Endothelial cell of umbilical vein (primary cell): ENCODE measurements around the gene GMEB2. TPM values are rescaled to one million over a fixed set of nuclear protein-coding genes. Genes with fewer than 3 reads are reported as not detected.
A peak's percentile ranks its signal among the peaks of the same experiment; 100 is the strongest.

Experiments
- BruUV-seq: library from RNA; stranded (reverse); fragments of 400-500 nt; replicated peaks from 2 replicates; lab custom pipeline; 2021; lab: Mats Ljungman, UMichigan
- CTCF ChIA-PET: fragments of 300-600, 350-600 bp; sonication (Branson Sonifier 250); formaldehyde crosslinking; loops from one replicate; lab custom pipeline; 2021; ENCODE audit warnings: antibody characterized with exemption, inconsistent platforms; lab: Charles Lee
- POLR2A ChIA-PET: fragments of 300-600, 350-600 bp; sonication (Branson Sonifier 250); formaldehyde crosslinking; loops from one replicate; lab custom pipeline; 2021; ENCODE audit warnings: antibody characterized with exemption, inconsistent platforms; lab: Charles Lee
- DNase-seq: peaks from one replicate; pipeline ENCODE4 v3.0.0-alpha.2; 2011; ENCODE audit warnings: low read depth, low spot score
- FAIRE-seq: peaks from 2 replicates; lab custom pipeline; 2011; peaks lifted over from hg19 to GRCh38; lab: Jason Lieb, UNC
- H2AFZ ChIP-seq: 2 replicates; pipeline ENCODE4 v1.6.0; 2012; ENCODE audit warnings: low read depth, low read length, control low read depth, inconsistent platforms
- H3K27ac ChIP-seq: 2 replicates; pipeline ENCODE4 v1.5.1; 2011; ENCODE audit warnings: low read depth, mild to moderate bottlenecking, control low read depth, low read length, moderate library complexity; ENCODE audit not compliant: insufficient read depth
- H3K27me3 ChIP-seq, 2 experiments: 2 replicates each; pipeline versions ENCODE4 v1.6.0 to v1.6.1; 2011; ENCODE audit warnings: low read length in 2 of 2, mixed read lengths in 1 of 2; ENCODE audit not compliant: control insufficient read depth in 2 of 2, insufficient read depth in 2 of 2
- H3K36me3 ChIP-seq, 2 experiments: 2 replicates in 1 of 2; 3 replicates in 1 of 2; pipeline ENCODE4 v1.5.1; 2011; ENCODE audit warnings: low read length in 2 of 2, mild to moderate bottlenecking in 1 of 2, moderate library complexity in 1 of 2; ENCODE audit not compliant: control insufficient read depth in 2 of 2, insufficient read depth in 2 of 2; ENCODE audit errors: extremely low read depth in 1 of 2
- H3K4me1 ChIP-seq: 3 replicates; pipeline ENCODE4 v1.5.1; 2011; ENCODE audit warnings: mild to moderate bottlenecking, low read length; ENCODE audit not compliant: control insufficient read depth, insufficient read depth; ENCODE audit errors: extremely low read depth
- H3K4me2 ChIP-seq: 2 replicates; pipeline ENCODE4 v1.6.1; 2011; ENCODE audit warnings: low read length, control low read depth, mixed read lengths; ENCODE audit not compliant: insufficient read depth
- H3K4me3 ChIP-seq, 3 experiments: fragments of 200-600 bp in 1 of 3; sonication (generic), shearing (Covaris generic) in 1 of 3; replicated peaks in 1 of 3; 2 replicates each; pipeline ENCODE4 v1.5.1; 2011 to 2016; ENCODE audit warnings: control low read depth in 3 of 3, low read length in 3 of 3, mild to moderate bottlenecking in 2 of 3, inconsistent platforms in 1 of 3, low read depth in 1 of 3, moderate library complexity in 1 of 3; ENCODE audit not compliant: insufficient read depth in 1 of 3
- H3K79me2 ChIP-seq: 2 replicates; pipeline ENCODE4 v1.6.0; 2012; ENCODE audit warnings: low read length, inconsistent platforms; ENCODE audit not compliant: control insufficient read depth, insufficient read depth
- H3K9ac ChIP-seq: replicated peaks from 2 replicates; pipeline ENCODE3; 2011; ENCODE audit warnings: low read length, control low read depth; ENCODE audit not compliant: insufficient read depth; ENCODE audit errors: extremely low read depth
- H3K9me1 ChIP-seq: replicated peaks from 3 replicates; pipeline ENCODE4 v1.6.0; 2011; ENCODE audit warnings: mild to moderate bottlenecking, low read length; ENCODE audit not compliant: control insufficient read depth, insufficient read depth; ENCODE audit errors: extremely low read depth
- H3K9me3 ChIP-seq: replicated peaks from 2 replicates; pipeline ENCODE4 v1.5.1; 2012; ENCODE audit warnings: low read length, inconsistent platforms; ENCODE audit not compliant: control insufficient read depth, insufficient read depth
- H4K20me1 ChIP-seq: replicated peaks from 2 replicates; pipeline ENCODE3; 2011; ENCODE audit warnings: mild to moderate bottlenecking, low read length; ENCODE audit not compliant: control insufficient read depth, insufficient read depth; ENCODE audit errors: extremely low read depth
- EZH2 ChIP-seq: IDR thresholded peaks from 2 replicates; pipeline ENCODE4 v1.6.1; 2012; ENCODE audit warnings: borderline replicate concordance, low read depth, mild to moderate bottlenecking, moderate library complexity, low read length, inconsistent platforms; ENCODE audit not compliant: severe bottlenecking
- GATA2 ChIP-seq: IDR thresholded peaks from 2 replicates; pipeline ENCODE4 v1.7.0; 2011; ENCODE audit warnings: low read depth, mild to moderate bottlenecking, moderate library complexity, mixed read lengths, low read length; ENCODE audit not compliant: insufficient read length, insufficient read depth
- JUN ChIP-seq: IDR thresholded peaks from 2 replicates; pipeline ENCODE4 v1.6.1; 2011; ENCODE audit warnings: borderline replicate concordance, low read depth; ENCODE audit not compliant: insufficient read length, insufficient read depth
- MAX ChIP-seq: IDR thresholded peaks from 2 replicates; pipeline ENCODE4 v1.6.1; 2011; ENCODE audit not compliant: insufficient read depth, insufficient read length
- MYC ChIP-seq: IDR thresholded peaks from one replicate; pipeline ENCODE4 v1.6.1; 2011; ENCODE audit warnings: mild to moderate bottlenecking, low read depth, low read length
- POLR2A ChIP-seq: IDR thresholded peaks from 2 replicates; pipeline ENCODE4 v1.6.1; 2012; ENCODE audit warnings: low read depth, mild to moderate bottlenecking, control low read depth, low read length
- POLR2AphosphoS5 ChIP-seq: IDR thresholded peaks from 2 replicates; pipeline ENCODE4 v1.6.1; 2012; ENCODE audit warnings: low read depth, mild to moderate bottlenecking, control low read depth, low read length, moderate library complexity; ENCODE audit not compliant: insufficient read depth
- dilution Hi-C: fragments of 300-500 bp; cut with MboI; formaldehyde crosslinking; loops from one replicate; pipeline ENCODE4 v1.15.0; 2019; ENCODE audit warnings: low sequenced_read_pairs; ENCODE audit not compliant: extremely low pct_ligation_motif_present
- intact Hi-C: fragments of 100-400 bp; cut with micrococcal nuclease; formaldehyde crosslinking; loops from one replicate; pipeline ENCODE4 v1.10.0; 2022
- polyA plus RNA-seq, 4 experiments: library from polyadenylated mRNA; depleted of rRNA in 3 of 4; stranded (reverse) in 3 of 4; unstranded in 1 of 4; fragments of >200 nt; gene quantifications; 2 replicates each; pipeline versions ENCODE4 v1.2.1 to v1.2.3, GENCODE V29; 2011 to 2012; ENCODE audit warnings: missing spikeins in 1 of 4
- total RNA-seq: library from RNA; stranded (reverse); gene quantifications from 2 replicates; pipeline ENCODE4 v1.2.3, GENCODE V29; 2021

GMEB2 gene
- total and polyA plus RNA-seq, 2 donors (not counting 3 experiments of a cell fraction or from before 2014, with no cell fraction given), result 12.7 to 14.1 TPM

GRCh38 chr20:63553251-63553932 lies 73.5 kb downstream of the GMEB2 start:
- Histone ChIP-seq H3K4me1 (no peaks in the 10 kb centered on the region), H4K20me1 (no peaks in the 10 kb centered on the region), H3K36me3 (no peaks in the 10 kb centered on the region), H3K4me3 (peak overlapping the region; percentile 56 to 91 (median 72)), H3K27me3 (no peaks in the 10 kb centered on the region), H3K9me1 (no peaks in the 10 kb centered on the region), H3K79me2 (no peaks in the 10 kb centered on the region), H2AFZ (peak overlapping the region; percentile 94), H3K27ac (no peak overlapping the region), H3K9ac (peak overlapping the region; percentile 35), H3K9me3 (no peaks in the 10 kb centered on the region), H3K4me2 (peak overlapping the region; percentile 86)
- intact Hi-C loops (loop anchor here (1.0 kb wide), 1 partner anchor 74 kb away; the partner anchor contains the start of gene GMEB2), dilution Hi-C loops (no loop called here)
- no TSS peak for BruUV-seq
- FAIRE-seq (peak; percentile 82), DNase-seq (peak; percentile 84)
- CTCF ChIA-PET, result interaction anchor here (1.0 to 1.1 kb wide), 2 partner anchors 15 to 21 kb away, joined by 4 to 5 read pairs; partner anchors contain the start of gene HELZ2
- TF ChIP-seq EZH2, result no peak
- TF ChIP-seq JUN, result no peak
- no peak for TF ChIP-seq GATA2
- peak; percentile 41 for TF ChIP-seq POLR2AphosphoS5
- peak; percentile 44 for TF ChIP-seq POLR2A
- POLR2A ChIA-PET, result interaction anchor here (0.7 kb wide), 1 partner anchor 32 kb away, joined by 3 read pairs; no protein-coding TSS in a partner anchor

DNA sequence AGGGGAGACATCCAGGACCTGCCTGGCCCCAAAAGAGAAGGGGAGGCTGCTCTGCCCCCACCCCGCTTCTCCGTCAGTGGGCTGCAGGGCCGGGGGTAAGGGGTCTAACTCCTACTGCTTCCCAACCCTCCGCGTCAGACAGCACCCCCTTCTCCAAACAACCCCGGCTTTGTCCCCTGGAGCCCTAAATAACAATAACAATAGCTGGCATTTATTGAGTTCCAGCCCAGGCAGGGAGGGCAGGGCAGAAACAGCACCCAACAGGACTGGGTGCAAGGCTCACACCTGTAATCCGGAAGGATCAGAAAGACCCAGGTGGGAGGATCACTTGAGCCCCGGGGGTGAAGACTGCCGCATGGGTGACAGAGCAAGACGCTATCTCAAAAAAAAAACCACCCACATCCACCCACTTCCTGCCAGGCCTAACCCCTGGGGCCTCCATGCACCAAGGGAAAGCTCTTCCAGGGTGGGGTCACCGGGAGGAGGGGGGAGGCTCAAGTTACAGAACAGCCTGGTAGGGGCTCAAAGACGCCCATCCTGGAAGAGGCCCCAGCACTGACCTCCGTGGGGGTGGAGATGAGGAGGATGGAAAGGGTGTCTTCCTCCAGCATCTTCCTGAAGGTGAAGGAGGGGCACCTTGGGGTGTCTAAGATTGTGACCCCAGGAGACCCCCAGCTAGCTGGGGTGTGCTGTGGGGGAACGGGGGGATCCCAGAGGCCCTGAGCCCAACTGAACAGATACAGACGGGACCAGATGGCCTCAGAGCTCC lies 74.2 kb downstream of the GMEB2 start:
- no peak overlapping the region for H2AFZ ChIP-seq
- H3K9me1 ChIP-seq, result no peaks in the 10 kb centered on the region
- H4K20me1 ChIP-seq, result no peaks in the 10 kb centered on the region
- H3K79me2 ChIP-seq, result no peaks in the 10 kb centered on the region
- H3K27me3 ChIP-seq, result no peaks in the 10 kb centered on the region
- H3K4me1 ChIP-seq, result no peaks in the 10 kb centered on the region
- no peak overlapping the region for H3K9ac ChIP-seq
- TF ChIP-seq POLR2AphosphoS5 (no peak), EZH2 (no peak), MYC (no peak), POLR2A (no peak), MAX (no peak)
- ChIA-PET CTCF (interaction anchor here (1.0 to 1.1 kb wide), 2 partner anchors 15 to 21 kb away, joined by 4 to 5 read pairs; partner anchors contain the start of gene HELZ2), POLR2A (interaction anchor here (0.7 kb wide), 1 partner anchor 31 kb away, joined by 3 read pairs; no protein-coding TSS in a partner anchor)
- BruUV-seq, result no TSS peak
- intact Hi-C loops (loop anchor here (1.0 kb wide), 1 partner anchor 75 kb away; the partner anchor contains the start of gene GMEB2), dilution Hi-C loops (no loop called here)
- no peak for FAIRE-seq
- no peaks in the 10 kb centered on the region for H3K9me3 ChIP-seq
- DNase-seq, result no peak
- no peaks in the 10 kb centered on the region for H3K36me3 ChIP-seq
- no peak overlapping the region for H3K27ac ChIP-seq
- H3K4me2 ChIP-seq, result no peak overlapping the region
- no peak overlapping the region for H3K4me3 ChIP-seq
